ENCODE results near the gene ACTL7B.
"Not testable (repeated sequence)": the region's sequence is repeated elsewhere in the genome, so short reads cannot be mapped to it uniquely, and the experiment has no call there.

Gene ACTL7B

DNA sequence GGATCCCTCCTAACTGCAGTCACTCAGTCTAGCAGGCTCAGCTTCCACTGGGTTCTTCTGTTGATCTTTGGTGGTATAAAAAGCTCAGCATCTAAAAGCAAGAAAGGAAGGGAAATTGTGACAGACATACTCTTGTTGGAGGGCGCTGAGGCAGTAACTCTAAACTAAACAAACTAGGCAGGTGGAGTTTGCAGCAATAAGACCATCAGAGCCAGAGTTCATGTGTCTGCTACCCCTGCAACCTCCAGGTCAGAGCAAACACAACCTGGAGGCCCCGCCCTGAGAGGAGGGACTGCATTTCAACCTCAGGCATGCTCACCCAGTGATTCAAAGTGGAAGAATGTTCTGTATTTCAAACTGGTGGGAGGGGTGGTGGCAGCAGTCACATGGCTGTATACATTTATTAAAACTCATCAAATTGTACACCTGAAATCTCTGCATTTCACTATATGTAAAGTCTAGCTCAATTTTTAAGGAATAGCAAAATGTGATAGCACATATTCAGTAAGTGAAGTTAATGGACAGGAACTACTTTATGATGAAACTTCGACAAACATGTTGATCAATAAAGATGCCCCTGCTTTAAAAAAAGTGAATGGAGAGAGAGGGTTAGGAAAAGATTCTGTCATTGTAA lies 13.4 kb upstream of the ACTL7B start:
- no peak for DNase-seq (ENCODE audit: low read depth)

DNA sequence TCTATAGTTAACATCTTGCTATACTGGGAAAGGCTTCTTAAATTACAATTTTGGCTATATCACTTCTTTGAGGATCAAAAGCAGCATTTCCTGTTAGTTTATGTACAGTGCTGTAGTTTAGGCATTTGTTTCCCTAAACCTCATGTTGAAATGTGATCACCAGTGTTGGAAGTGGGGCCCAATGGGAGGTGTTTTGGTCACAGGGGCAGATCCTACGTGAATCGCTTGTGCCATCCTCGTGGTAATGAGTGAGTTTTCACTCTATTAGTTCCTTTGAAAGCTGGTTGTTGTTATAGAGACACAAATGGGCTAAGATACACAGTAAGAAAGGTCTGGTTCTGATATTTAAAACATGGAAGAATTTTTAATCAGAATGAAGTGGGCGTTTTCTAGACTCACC lies 12.0 kb upstream of the ACTL7B start:
- no peak for DNase-seq (ENCODE audit: low read depth)

DNA sequence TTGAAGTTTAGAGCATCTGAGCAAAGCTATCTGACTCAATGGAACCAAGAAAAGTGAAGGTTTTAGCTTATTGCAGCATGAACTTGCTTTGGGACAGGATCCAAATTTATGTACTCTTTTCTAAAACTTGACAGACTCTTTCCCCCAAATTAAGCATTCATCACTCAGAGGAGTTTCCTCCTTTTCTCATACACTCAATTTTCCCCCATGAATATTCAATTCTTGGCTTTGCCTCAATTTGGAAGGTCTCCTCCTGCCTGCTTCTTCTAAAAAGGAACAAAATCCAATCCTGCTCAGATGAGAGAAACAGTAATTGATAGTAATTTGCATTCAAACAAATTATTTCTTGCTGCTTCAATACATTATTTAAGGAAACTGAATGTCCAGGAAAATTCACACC lies 11.3 kb upstream of the ACTL7B start:
- DNase-seq (ENCODE audit: low read depth): no peak

DNA sequence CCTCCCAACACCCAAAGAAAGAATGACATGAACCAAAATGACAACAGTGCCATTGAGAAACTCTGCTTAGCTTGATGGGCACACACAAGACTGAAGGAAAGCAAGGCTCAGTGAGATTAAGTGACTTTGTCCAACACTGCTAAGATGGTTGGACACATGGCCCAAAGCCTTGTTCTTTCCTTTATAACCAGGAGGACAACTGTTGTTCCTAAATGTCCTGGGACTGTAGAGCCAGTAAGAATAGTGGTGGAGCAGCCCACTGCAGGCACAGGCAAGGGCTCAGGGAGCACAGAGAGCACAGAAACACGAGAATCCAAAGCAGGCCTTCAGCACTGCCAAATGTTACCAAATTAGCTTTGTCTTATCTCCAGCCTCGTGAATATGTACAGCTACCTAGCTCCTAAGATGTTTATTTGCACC lies 10.2 kb upstream of the ACTL7B start:
- DNase-seq (ENCODE audit: low read depth): no peak

DNA sequence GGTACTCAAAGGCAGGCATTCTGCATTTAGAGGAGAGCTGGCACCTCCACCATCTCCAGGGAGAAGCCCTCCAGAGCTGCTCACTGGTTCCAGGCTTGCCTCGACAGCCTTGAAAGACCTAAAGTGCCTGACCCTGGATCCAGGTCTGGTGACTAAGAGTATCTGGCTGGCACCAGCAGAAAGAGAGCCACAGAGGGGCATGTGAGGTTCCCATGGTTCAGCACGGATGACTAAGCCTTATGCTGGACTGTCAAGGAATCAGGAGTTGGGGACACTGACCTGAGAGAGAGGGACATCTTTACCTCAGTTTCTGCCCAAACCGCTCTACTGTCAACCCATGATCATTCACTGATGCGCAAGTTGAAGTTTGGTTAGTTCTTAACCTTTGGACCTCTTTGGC lies 9.3 kb upstream of the ACTL7B start:
- DNase-seq (ENCODE audit: low read depth): no peak

DNA sequence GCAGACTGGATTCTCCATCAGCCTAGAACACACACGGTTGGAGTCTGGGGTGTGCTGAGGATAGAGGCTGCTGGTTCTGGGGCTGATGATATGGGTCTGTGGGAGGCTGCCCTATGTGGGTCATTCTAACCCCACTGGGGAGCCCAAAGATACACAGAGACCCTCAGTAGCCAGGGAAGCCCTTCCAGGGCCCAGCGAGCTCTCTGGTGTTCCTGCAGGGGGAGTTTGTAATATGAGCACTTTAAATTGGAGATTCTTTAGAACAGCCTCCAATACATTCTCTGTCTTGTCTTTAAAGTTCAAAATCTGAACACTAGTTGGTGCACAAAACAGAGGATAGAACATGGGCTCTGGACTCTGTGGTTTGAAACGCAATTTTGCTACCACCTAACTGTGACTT lies 8.7 kb upstream of the ACTL7B start:
- DNase-seq (ENCODE audit: low read depth): no peak

DNA sequence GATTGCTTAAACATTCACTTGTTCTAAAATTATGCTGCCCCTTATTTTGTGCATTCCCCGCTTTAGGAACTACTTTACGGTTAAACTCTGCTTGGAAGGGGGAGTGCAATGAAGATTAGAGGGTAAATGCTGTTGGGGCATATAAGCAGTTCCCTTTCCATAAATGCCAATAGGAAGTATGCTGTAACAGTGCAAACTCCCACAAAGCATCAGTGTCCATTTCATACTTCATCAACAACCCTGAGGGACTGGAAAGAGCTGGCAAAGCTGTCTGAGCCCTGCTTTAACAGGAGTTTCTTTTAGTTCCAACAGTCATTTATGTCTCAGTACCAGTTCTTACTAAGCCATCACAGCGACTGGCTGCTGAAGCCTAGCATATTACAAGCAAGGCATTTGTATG lies 8.1 kb upstream of the ACTL7B start:
- DNase-seq (ENCODE audit: low read depth): no peak

DNA sequence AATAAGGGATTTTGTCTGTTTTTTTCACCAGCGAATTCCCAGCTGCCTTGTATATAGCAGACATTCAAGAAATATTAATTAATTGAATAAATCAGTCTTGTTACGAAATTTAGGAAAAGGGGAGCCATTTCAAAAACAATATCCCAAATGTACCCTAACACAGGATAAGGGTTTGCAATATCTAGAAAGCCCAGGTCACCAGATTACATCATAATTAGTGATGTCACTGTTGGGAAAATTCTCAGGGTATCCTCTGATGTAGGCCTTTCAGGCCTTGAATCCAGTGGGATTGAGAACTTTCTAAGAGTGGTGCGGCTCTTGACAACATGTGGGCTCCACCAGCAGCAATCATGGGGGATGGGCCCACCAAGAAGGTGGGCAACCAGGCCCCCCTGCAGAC lies 6.2 kb upstream of the ACTL7B start, which contains the start of gene ACTL7A:
Gene ACTL7A, plus strand, starts transcription at position 270 of the 400 bp plus-strand sequence. Its CDS starts 57 bp downstream, at position 327.
- no peak for DNase-seq (ENCODE audit: low read depth)

DNA sequence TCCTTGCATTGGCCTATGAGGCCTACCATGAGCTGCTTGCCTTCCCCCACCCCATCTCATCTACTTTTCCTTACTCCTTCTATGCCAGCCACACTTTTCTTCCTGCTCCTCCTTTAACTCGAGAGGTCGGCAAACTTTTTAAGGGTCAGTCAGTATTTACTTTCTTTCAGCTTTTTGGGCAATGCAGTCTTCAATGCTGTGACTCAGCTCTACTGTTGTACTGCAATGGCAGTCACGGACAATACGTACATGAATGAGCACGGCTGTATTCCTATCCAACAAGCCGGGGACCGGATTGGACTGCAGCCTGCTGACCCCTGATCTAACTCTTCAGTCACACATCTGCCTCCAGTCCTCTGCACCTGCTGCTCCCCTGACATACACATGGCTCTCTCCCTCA lies 5.7 kb upstream of the ACTL7B start:
- DNase-seq (ENCODE audit: low read depth): no peak

DNA sequence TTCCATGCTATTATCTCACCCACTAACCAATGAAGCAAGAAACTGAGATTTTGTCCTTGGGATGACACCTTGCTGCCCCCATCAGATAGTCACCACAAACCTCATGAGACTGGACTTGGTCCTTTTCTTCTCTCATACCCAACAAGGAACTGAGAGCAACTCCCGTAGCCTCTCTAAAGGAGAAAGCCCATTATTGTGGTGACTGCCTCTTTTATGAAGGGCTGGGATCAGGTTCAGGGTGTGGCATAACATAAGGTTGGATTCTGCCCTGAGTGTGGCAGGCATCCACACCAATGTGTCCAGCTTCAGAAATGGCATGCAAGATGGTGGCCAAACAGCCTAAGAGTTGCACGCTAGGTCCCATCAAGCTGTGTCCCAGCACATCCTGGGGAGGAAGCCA lies 5.0 kb upstream of the ACTL7B start:
- DNase-seq (ENCODE audit: low read depth): no peak

DNA sequence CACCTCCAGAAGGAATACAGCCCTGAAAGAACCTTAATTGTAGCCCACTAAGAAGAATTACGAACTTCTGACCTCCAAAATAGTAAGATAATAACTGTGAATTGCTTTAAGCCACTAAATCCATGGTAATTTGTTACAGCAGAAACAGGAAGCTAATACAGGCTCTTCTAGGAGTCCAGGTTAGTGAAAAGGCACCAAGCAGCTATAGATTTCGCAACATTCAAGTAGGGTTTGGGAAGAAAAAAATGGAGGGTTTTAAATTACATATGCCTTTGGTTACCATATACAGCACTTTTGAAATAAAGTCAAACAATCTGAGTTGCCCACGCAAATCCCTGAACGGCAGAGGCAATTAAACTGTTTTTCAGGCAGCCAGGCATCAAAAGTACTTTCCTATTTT lies 4.6 kb upstream of the ACTL7B start:
- DNase-seq (ENCODE audit: low read depth): peak; percentile 14

DNA sequence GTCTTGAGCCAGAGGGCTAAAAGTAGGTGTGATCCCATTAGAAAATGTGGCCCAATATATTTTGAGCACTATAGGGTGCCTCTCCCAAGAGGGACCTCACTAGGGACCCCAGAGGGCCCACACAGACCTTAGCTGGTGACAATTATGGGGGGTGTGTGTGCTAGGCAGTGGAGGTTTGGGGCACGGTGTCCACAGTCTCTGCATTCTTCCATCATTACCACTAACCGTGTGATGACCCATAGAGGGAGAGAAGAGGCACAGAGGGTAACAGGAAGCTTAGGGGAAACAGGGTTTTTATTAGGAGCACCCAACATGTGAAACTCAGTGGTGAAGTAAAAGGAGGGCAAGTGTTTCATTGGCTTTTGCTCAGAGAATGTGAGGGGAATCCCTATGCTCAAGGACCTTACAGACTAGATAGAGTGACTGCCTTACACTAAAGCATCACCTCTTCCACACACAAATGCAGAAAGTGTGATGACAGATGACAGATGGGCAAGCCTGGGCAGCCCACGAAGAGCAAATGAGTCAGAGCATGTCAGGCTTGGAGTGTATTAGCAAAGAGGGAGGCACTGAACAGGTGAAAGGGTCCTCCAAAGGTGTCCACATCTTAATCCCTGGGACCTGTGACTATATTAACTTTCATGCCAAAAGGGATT lies 3.8 kb upstream of the ACTL7B start:
- DNase-seq (ENCODE audit: low read depth): no peak

DNA sequence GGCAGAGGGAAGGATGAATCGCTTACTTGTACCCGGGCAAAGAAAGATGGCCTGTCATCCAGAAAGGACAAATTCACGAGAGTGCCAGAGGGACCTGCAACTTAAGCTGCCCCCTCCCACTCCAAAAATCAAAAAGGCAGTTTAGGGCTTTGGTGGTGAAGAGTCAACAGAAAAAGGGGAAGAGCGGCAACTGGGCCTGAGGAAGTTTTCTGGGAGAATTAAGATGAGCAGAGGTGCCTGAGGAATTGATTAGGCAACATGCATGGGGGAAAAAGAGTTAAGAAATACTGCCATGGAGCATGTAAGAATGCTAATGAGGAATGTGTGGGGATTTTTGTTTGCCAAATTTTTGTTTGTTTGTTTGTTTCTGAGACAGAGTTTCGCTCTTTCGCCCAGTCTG lies 1.8 kb upstream of the ACTL7B start:
- DNase-seq (ENCODE audit: low read depth): no peak

DNA sequence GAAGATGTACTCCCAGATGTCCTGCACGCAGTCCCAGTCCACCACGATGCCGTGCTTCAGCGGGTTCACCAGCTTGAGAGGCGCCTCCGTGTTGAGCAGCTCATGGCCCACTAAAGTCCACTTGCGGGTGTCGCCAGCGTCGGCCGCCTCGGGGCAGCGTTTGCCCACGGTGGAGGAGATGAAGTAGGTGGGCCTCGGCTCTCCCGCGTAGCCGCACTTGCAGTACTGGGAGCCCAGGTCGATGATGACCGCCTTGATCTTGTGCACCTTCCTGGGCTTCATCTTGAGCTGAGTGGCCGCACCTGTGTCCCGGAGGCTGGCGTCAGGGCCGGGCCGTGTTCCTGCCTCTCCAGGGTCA lies 278 bp downstream of the ACTL7B start:
- DNase-seq (ENCODE audit: low read depth): no peak

DNA sequence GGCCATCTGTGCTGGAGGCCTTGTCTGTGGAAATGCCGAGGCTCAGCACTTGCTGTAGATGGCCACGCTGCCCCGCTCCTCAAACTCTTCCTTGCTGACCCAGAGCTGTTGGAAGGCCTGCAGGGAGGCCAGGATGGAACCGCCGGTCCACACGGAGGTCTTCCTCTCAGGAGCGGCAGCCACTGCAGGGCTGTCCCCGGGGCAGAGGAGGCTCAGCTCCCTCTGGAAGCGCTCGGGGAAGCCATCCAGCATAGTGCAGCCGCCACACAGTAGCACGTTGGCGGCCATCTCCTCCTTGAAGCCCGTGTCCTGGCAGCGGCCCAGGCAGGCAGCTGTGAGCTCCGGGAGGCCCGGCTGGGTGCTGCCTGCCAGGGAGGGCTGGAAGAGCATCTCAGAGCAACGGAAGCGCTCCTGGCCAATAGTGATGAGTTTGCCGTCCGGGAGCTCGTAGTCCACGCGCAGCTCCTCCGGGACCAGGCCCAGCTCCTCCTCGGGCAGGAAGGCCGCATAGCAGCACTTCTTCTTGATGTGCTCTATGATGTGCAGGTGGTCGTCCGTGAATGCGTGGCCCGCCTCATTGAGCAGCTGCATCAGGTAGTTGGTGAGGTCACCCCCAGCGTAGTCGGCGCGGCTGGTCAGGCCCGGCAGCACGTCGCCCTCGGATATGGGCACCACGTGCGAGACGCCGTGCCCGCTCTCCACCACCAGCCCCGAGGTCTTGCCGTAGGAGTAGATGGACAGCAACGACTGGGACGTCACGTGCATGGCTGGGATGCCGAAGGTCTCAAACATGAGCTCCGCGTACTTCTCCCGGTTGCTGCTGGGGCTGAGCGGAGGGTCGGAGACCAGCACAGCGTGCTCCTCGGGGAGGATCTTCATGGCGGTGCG lies 901 bp downstream of the ACTL7B start:
- DNase-seq (ENCODE audit: low read depth): no peak

DNA sequence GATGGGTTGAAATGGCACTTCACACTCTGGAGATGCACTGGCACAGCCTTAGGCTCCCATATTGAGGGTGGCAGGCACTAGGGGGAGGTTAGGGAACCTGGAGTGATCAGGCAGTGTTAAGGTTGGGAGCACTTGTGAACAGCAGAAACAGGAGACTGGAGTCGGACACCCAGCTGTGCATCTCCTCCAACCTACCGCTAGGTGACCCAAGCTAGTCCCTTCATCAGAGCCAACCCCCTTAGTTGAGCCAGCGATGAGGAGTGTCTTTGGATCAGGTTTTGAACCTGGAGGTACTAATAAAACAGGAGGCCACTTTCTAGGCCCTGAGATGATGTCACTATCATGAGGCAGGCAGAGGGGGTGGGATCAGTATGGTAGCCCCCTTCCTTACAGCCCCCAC lies 1.7 kb downstream of the ACTL7B start:
- DNase-seq (ENCODE audit: low read depth): no peak

DNA sequence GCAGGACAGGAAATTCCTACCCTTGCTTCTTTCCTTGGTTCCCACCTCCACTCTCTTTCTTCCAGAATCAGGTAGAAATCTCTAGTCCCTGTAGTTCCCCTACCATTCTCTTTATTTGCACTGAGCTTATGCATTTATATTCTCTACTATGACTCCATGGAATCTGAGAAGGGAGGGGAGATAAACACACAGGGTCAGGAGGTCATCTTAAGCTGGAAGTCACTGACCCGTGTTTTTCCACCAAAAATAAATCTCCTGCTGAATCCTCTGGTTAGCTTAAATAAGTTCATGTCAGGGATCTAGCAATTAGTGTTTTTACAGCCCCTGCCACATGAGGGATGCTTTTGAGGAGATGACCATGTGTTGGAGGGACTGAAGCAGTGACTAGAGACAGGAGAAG lies 3.7 kb downstream of the ACTL7B start:
- no peak for DNase-seq (ENCODE audit: low read depth)

DNA sequence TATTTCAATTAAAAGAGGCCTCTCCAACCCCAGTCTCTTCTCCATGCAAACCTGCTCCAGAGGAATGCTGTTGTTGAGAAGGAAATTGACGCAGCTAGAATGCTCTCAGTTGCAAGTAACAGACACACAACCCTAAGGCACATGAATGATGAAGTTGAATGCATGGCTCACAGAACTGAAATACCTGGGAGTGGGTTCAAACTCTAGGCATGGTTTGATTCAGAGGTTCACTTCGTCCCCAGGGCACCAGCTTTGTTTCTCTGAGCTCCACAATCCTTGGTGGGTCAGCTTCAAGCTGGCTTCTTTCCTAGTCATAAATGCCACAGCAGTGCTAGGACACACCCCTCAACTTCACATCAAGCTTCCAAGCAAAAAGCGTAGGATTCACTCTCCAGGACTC lies 4.6 kb downstream of the ACTL7B start:
- DNase-seq (ENCODE audit: low read depth): no peak

DNA sequence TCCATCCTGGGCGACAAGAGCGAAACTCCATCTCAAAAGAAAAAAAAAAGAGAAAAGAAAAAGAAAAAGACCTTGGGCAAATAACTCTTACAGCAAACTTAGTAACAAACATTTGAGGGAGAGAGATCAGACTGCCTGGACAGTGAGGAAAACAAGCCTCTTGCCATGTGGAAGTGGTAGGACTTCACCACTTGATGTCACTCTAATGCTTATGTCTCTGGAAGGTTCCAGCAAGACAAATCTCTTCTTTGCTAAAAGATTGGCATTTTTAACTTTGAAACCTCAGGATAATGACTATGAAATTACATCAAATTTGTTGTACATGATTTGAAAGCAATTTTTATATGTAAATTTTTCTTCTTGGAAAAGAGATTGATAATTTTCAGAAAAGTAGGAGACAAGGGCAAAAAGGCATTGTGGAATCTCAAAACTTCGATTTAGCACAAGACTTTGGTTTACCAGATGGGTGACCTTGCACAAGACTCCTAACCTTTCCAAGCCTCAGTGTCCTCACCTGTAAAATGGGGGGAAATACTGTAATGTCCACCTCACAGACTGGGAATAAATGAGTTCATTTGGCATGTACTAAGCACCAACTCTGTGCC lies 5.4 kb downstream of the ACTL7B start:
- DNase-seq (ENCODE audit: low read depth): peak; percentile 40

DNA sequence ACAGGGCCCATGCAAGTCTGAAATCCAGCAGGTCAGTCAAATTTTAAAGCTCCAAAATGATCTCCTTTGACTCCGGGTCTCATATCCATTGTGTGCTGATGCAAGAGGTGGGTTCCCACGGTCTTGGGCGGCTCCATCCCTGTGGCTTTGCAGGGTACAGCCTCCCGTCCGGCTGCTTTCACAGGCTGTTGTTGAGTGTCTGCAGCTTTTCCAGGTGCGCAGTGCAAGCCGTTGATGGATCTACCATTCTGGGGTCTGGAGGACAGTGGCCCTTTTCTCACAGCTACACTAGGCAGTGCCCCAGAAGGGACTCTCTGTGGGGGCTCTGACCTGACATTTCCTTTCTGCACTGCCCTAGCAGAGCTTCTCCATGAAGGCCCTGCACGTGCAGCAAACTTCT lies 7.5 kb downstream of the ACTL7B start:
- not testable (repeated sequence) for DNase-seq (ENCODE audit: low read depth)

DNA sequence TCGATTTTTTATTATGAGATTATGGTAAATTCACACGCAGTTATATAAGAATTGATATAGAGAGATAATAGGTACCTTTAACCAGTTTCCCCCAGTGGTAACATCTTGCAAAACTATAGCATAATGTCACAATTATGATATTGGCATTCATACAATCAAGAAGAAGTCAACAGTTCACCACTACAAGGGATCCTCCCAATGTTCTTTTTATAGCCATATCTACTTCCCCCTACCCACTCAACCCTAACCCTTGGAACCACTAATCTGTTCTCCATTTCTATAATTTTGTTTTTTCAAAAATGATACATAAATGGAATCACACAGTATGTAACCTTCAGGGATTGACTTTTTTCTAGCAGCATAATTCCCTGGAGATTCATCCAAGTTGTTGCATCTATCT lies 9.8 kb downstream of the ACTL7B start:
- DNase-seq (ENCODE audit: low read depth): no peak

DNA sequence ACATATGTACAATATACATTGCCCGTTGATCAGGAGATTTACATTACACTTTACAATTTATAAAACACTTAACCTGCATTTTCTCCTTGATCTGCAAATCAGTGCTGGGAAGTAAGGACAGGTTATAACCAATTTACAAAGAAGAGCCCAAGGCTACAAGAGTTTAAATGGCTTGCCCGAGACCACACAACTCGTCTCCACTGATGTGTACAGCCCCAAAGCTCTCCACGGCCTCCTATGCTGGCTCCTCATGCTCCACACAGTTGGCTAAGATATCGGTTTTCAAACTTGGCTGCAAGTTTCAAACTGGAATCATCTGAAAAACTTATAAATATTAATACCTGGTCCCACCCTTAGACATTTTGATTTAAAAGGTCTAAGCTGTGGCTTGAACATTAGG lies 10.3 kb downstream of the ACTL7B start:
- DNase-seq (ENCODE audit: low read depth): no peak

DNA sequence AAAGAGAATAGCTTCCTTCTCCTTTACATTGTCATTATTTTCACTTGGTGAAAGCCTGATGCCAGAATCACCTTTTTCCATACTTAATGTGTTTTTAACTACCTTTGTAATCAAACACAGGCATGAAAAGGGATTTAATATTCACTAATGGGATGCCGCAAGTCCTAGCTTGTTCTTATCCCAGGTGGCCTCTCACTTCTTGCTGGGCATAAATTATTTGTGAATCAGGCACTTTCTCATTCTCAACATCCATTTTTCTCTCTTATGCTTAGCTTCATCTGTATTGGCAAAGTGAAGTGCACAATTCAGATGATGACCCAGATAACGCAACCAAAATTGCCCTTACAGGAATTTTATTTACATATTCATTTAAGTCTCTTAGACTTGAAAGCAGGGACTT lies 10.9 kb downstream of the ACTL7B start:
- DNase-seq (ENCODE audit: low read depth): no peak
